ENCODE measurements around the gene TTYH2. TPM values are rescaled to one million over a fixed set of nuclear protein-coding genes. Genes with fewer than 3 reads are reported as not detected.
"Not testable (repeated sequence)": the region's sequence is repeated elsewhere in the genome, so short reads cannot be mapped to it uniquely, and the experiment has no call there.

TTYH2 gene
- total and polyA plus RNA-seq, 2 experiments from 2014 or later, result 0.38 TPM; not detected in 1

DNA sequence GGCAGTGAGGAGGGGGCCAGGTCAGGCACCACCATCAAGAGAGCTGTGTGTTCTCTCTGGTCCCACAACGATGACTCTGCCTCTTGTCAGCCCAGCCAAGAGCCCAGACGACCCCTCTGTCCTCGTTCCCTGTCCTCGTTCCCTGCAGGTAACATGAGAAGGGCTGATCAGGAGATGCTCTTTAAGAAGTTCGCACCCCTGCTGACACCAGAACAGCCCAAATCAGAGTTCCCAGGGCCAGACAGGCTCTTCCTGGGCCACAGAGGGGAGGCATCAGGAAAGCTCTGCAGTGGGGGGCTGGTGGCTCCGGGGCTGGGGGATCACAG is 47.1 kb downstream of the TTYH2 start:
- H3K9me2 ChIP-seq (ENCODE audit: insufficient read depth), result no peaks in the 10 kb centered on the region
- no peaks in the 10 kb centered on the region for H3K4me1 ChIP-seq (ENCODE audit: insufficient read depth)
- no peak for DNase-seq
- H3K27me3 ChIP-seq (replicated peaks; ENCODE audit: insufficient read depth), result no peaks in the 10 kb centered on the region
- TF ChIP-seq EZH2phosphoT487 (IDR thresholded peaks at IDR 0.05; ENCODE audit: insufficient read depth, low read depth) (no peak), EZH2 (IDR thresholded peaks at IDR 0.05; ENCODE audit: insufficient read depth, poor library complexity, severe bottlenecking) (no peak)
- no peaks in the 10 kb centered on the region for H4K20me1 ChIP-seq (ENCODE audit: insufficient read depth)
- in situ Hi-C loops (cut with MboI), result no loop called here
- no peak overlapping the region for H3K4me2 ChIP-seq (ENCODE audit: unreplicated experiment)
- H2AFZ ChIP-seq, result no peak overlapping the region
- 43 to 50% methylated on average over 6 of the region's 6 CpGs for WGBS, 2 experiments (ENCODE audit: low coverage in 1 of 2, low lambda C conversion rate in 2 of 2, missing lambda C conversion rate in 2 of 2)
- H3K4me3 ChIP-seq, result no peak overlapping the region
- H3K79me2 ChIP-seq (ENCODE audit: insufficient read depth), result no peaks in the 10 kb centered on the region
- no peaks in the 10 kb centered on the region for H3K36me3 ChIP-seq (ENCODE audit: low read depth)
- no peak overlapping the region for H3K9ac ChIP-seq
- no peak overlapping the region for H3K27ac ChIP-seq
- no peaks in the 10 kb centered on the region for H3F3A ChIP-seq (ENCODE audit: insufficient read depth)
- no peaks in the 10 kb centered on the region for H3K9me3 ChIP-seq (ENCODE audit: low read depth)

GRCh38 chr17:74262601-74263000 is 49.2 kb downstream of the TTYH2 start:
- Histone ChIP-seq H3K9ac (no peak overlapping the region), H3K27me3 (replicated peaks; ENCODE audit: insufficient read depth) (no peaks in the 10 kb centered on the region), H3K79me2 (ENCODE audit: insufficient read depth) (no peaks in the 10 kb centered on the region), H3K4me2 (ENCODE audit: unreplicated experiment) (no peak overlapping the region), H3K9me2 (ENCODE audit: insufficient read depth) (no peaks in the 10 kb centered on the region), H3K36me3 (ENCODE audit: low read depth) (no peaks in the 10 kb centered on the region), H3K4me1 (ENCODE audit: insufficient read depth) (no peaks in the 10 kb centered on the region), H3K4me3 (no peak overlapping the region), H3K9me3 (ENCODE audit: low read depth) (no peaks in the 10 kb centered on the region), H4K20me1 (ENCODE audit: insufficient read depth) (no peaks in the 10 kb centered on the region), H3F3A (ENCODE audit: insufficient read depth) (no peaks in the 10 kb centered on the region), H2AFZ (no peak overlapping the region), H3K27ac (no peak overlapping the region)
- in situ Hi-C loops (cut with MboI), result no loop called here
- TF ChIP-seq EZH2 (IDR thresholded peaks at IDR 0.05; ENCODE audit: insufficient read depth, poor library complexity, severe bottlenecking) (no peak), EZH2phosphoT487 (IDR thresholded peaks at IDR 0.05; ENCODE audit: insufficient read depth, low read depth) (no peak)
- 74% methylated on average over 7 of the region's 7 CpGs for WGBS, 2 experiments (ENCODE audit: low coverage in 1 of 2, low lambda C conversion rate in 2 of 2, missing lambda C conversion rate in 2 of 2)
- DNase-seq, result no peak

DNA sequence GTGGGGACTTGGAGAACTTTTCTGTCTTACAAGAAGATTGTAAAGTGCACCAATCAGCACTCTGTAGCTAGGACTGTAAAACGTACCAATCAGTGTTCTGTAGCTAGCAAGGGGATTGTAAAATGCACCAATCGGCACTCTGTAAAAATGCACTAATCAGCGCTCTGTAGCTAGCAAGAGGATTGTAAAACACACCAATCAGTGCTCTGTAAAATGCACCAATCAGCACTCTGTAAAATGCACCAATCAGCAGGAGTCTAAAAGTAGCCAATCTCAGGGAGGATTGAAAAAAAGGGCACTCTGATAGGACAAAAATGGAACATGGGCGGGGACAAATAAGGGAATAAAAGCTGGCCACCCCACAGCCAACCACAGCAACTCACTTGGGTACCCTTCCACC is 53.7 kb downstream of the TTYH2 start:
- DNase-seq; H3K36me3 ChIP-seq (ENCODE audit: low read depth); H3K4me2 ChIP-seq (ENCODE audit: unreplicated experiment); H3K27ac ChIP-seq; H3K9me3 ChIP-seq (ENCODE audit: low read depth); H4K20me1 ChIP-seq (ENCODE audit: insufficient read depth); H3K4me3 ChIP-seq; H3K4me1 ChIP-seq (ENCODE audit: insufficient read depth); H3F3A ChIP-seq (ENCODE audit: insufficient read depth); H3K9ac ChIP-seq; H3K79me2 ChIP-seq (ENCODE audit: insufficient read depth); H3K27me3 ChIP-seq (replicated peaks; ENCODE audit: insufficient read depth); H3K9me2 ChIP-seq (ENCODE audit: insufficient read depth); in situ Hi-C loops (cut with MboI); H2AFZ ChIP-seq: not testable (repeated sequence)
- 38 to 40% methylated on average over 4 of the region's 4 CpGs for WGBS, 2 experiments (ENCODE audit: low coverage in 1 of 2, low lambda C conversion rate in 2 of 2, missing lambda C conversion rate in 2 of 2)

DNA sequence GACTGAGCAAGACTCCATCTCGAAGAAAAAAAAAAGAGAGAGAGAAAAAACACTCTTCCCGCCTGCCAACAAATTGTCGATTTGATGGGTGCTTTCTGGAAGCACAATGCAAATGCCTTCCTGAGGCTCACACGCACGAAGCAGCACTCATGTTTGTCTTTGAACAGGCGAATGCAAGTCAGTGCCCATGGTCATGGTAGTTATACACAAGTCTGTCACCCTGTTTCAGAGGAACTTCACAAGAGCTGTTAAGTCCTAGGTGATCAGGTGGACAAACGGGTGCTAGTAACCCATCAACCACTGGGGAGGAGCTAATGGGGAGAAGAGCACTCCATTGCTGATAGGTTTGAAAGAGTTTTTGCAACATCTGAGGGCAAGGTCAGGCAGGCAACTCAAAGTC is 54.2 kb downstream of the TTYH2 start:
- 54 to 67% methylated on average over 7 of the region's 7 CpGs for WGBS, 2 experiments (ENCODE audit: low coverage in 1 of 2, low lambda C conversion rate in 2 of 2, missing lambda C conversion rate in 2 of 2)

DNA sequence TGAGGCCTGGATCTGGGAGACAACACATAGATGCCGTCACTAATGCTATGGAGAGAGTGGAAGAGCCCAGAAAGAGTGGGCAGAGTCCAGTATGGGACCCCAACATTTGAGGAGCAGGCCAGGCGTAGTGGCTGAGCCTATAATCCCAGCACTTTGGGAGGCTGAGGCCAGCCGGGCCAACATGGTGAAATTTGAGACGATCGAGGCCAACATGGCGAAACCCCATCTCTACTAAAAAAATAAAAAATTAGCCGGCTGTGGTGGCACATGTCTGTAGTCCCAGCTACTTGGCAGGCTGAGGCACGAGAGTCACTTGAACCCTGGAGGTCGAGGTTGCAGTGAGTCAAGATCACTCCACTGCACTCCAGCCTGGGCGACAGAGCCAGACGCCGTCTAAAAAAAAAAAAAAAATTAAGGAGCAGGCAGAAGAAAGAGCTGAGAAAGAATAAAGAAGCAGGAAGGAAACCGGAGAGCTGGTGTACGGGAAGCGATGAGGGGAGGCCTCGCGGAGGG is 54.7 kb downstream of the TTYH2 start:
- no peaks in the 10 kb centered on the region for H3K36me3 ChIP-seq (ENCODE audit: low read depth)
- H3K4me1 ChIP-seq (ENCODE audit: insufficient read depth), result no peaks in the 10 kb centered on the region
- no peak for DNase-seq
- H3K27ac ChIP-seq, result no peak overlapping the region
- H3F3A ChIP-seq (ENCODE audit: insufficient read depth), result no peaks in the 10 kb centered on the region
- peaks cover 10% of the 10 kb centered on the region for H3K27me3 ChIP-seq (replicated peaks; ENCODE audit: insufficient read depth)
- no peak overlapping the region for H3K4me2 ChIP-seq (ENCODE audit: unreplicated experiment)
- H3K79me2 ChIP-seq (ENCODE audit: insufficient read depth), result no peaks in the 10 kb centered on the region
- TF ChIP-seq EZH2phosphoT487 (IDR thresholded peaks at IDR 0.05; ENCODE audit: insufficient read depth, low read depth), result no peak
- TF ChIP-seq EZH2 (IDR thresholded peaks at IDR 0.05; ENCODE audit: insufficient read depth, poor library complexity, severe bottlenecking), result no peak
- no peaks in the 10 kb centered on the region for H3K9me3 ChIP-seq (ENCODE audit: low read depth)
- no peak overlapping the region for H2AFZ ChIP-seq
- no peak overlapping the region for H3K4me3 ChIP-seq
- no peaks in the 10 kb centered on the region for H4K20me1 ChIP-seq (ENCODE audit: insufficient read depth)
- H3K9ac ChIP-seq, result no peak overlapping the region
- H3K9me2 ChIP-seq (ENCODE audit: insufficient read depth), result no peaks in the 10 kb centered on the region
- 42 to 46% methylated on average over 17 of the region's 17 CpGs for WGBS, 2 experiments (ENCODE audit: low coverage in 1 of 2, low lambda C conversion rate in 2 of 2, missing lambda C conversion rate in 2 of 2)
- in situ Hi-C loops (cut with MboI), result no loop called here

More for the DNA sequence above, 54.2 kb downstream of the TTYH2 start:
- H3F3A ChIP-seq (ENCODE audit: insufficient read depth), result no peaks in the 10 kb centered on the region
- no peaks in the 10 kb centered on the region for H4K20me1 ChIP-seq (ENCODE audit: insufficient read depth)
- no peaks in the 10 kb centered on the region for H3K9me3 ChIP-seq (ENCODE audit: low read depth)
- H3K9me2 ChIP-seq (ENCODE audit: insufficient read depth), result no peaks in the 10 kb centered on the region
- H3K27me3 ChIP-seq (replicated peaks; ENCODE audit: insufficient read depth), result peaks cover 10% of the 10 kb centered on the region
- in situ Hi-C loops (cut with MboI), result no loop called here
- H3K4me1 ChIP-seq (ENCODE audit: insufficient read depth), result no peaks in the 10 kb centered on the region
- no peak overlapping the region for H3K4me3 ChIP-seq
- H3K79me2 ChIP-seq (ENCODE audit: insufficient read depth), result no peaks in the 10 kb centered on the region
- no peak for TF ChIP-seq EZH2phosphoT487 (IDR thresholded peaks at IDR 0.05; ENCODE audit: insufficient read depth, low read depth)
- no peak for TF ChIP-seq EZH2 (IDR thresholded peaks at IDR 0.05; ENCODE audit: insufficient read depth, poor library complexity, severe bottlenecking)
- H3K9ac ChIP-seq, result no peak overlapping the region
- no peak for DNase-seq
- no peak overlapping the region for H3K27ac ChIP-seq
- H3K4me2 ChIP-seq (ENCODE audit: unreplicated experiment), result no peak overlapping the region
- H2AFZ ChIP-seq, result no peak overlapping the region
- H3K36me3 ChIP-seq (ENCODE audit: low read depth), result no peaks in the 10 kb centered on the region
